SK-N-SH (cell line): ENCODE measurements around the gene CLDN19. TPM values are rescaled to one million over a fixed set of nuclear protein-coding genes. Genes with fewer than 3 reads are reported as not detected.

ENCODE experiments used
- CTCF ChIA-PET: fragments of 300-600, 350-600 bp; formaldehyde crosslinking; extraction: SDS; loops from one replicate; lab custom pipeline; 2021; lab: Yijun Ruan, JAX
- POLR2A ChIA-PET: fragments of 350-600 bp; sonication (Branson Sonifier 250); formaldehyde crosslinking; extraction: SDS; loops from one replicate; lab custom pipeline; 2020; ENCODE audit warnings: antibody characterized with exemption, inconsistent platforms; lab: Yijun Ruan, JAX
- DNase-seq: peaks from one replicate; pipeline ENCODE4 v3.0.0; 2012
- H2AFZ ChIP-seq: fragments of 200-600 bp; sonication (generic); 2 replicates; pipeline ENCODE4 v1.8.1; 2016; ENCODE audit warnings: antibody characterized with exemption, mild to moderate bottlenecking, low read depth
- H3F3A ChIP-seq: fragments of 200-600 bp; sonication (generic); replicated peaks from 2 replicates; pipeline ENCODE3; 2016; ENCODE audit warnings: antibody characterized with exemption, mild to moderate bottlenecking; ENCODE audit not compliant: insufficient read depth
- H3K27ac ChIP-seq, 2 experiments: fragments of 200-500 bp in 1 of 2; fragments of 200-600 bp in 1 of 2; sonication (Bioruptor generic) in 1 of 2; sonication (generic), shearing (Covaris generic) in 1 of 2; 2 replicates each; pipeline versions ENCODE4 v1.5.1 to v1.6.1; 2014 to 2016; ENCODE audit warnings: low read depth in 2 of 2, inconsistent platforms in 1 of 2, low read length in 1 of 2, mild to moderate bottlenecking in 1 of 2, mixed read lengths in 1 of 2
- H3K27me3 ChIP-seq: fragments of 200-600 bp; sonication (generic), shearing (Covaris generic); 2 replicates; pipeline ENCODE4 v1.6.1; 2016; ENCODE audit warnings: mixed run types; ENCODE audit not compliant: insufficient read depth
- H3K36me3 ChIP-seq, 2 experiments: fragments of 200-500 bp in 1 of 2; fragments of 200-600 bp in 1 of 2; sonication (Bioruptor generic) in 1 of 2; sonication (generic) in 1 of 2; replicated peaks in 1 of 2; 2 replicates each; pipeline versions ENCODE3 to v1.5.1; 2014 to 2016; ENCODE audit warnings: low read length in 1 of 2, mild to moderate bottlenecking in 1 of 2; ENCODE audit not compliant: insufficient read depth in 2 of 2, control insufficient read depth in 1 of 2
- H3K4me1 ChIP-seq, 2 experiments: fragments of 200-500 bp in 1 of 2; fragments of 200-600 bp in 1 of 2; sonication (Bioruptor generic) in 1 of 2; sonication (generic), shearing (Covaris generic) in 1 of 2; 2 replicates each; pipeline versions ENCODE4 v1.5.1 to v1.6.1; 2014 to 2016; ENCODE audit warnings: low read depth in 1 of 2, low read length in 1 of 2, mixed run types in 1 of 2; ENCODE audit not compliant: insufficient read depth in 2 of 2, control insufficient read depth in 1 of 2
- H3K4me2 ChIP-seq: fragments of 200-600 bp; sonication (generic), shearing (Covaris generic); 2 replicates; pipeline ENCODE4 v1.6.1; 2017; ENCODE audit warnings: mixed run types
- H3K4me3 ChIP-seq, 2 experiments: fragments of 200-500 bp in 1 of 2; fragments of 200-600 bp in 1 of 2; sonication (Bioruptor generic) in 1 of 2; sonication (generic), shearing (Covaris generic) in 1 of 2; 2 replicates each; pipeline versions ENCODE4 v1.5.1 to v1.8.1; 2014 to 2016; ENCODE audit warnings: low read depth in 2 of 2, inconsistent platforms in 1 of 2, low read length in 1 of 2, mild to moderate bottlenecking in 1 of 2, mixed read lengths in 1 of 2, moderate library complexity in 1 of 2
- H3K79me2 ChIP-seq: fragments of 200-600 bp; sonication (generic); 2 replicates; pipeline ENCODE4 v1.8.1; 2017; ENCODE audit warnings: mild to moderate bottlenecking; ENCODE audit not compliant: insufficient read depth
- H3K9ac ChIP-seq: fragments of 200-600 bp; sonication (generic); 2 replicates; pipeline ENCODE4 v1.6.1; 2017; ENCODE audit warnings: mixed run types
- H3K9me2 ChIP-seq: fragments of 200-600 bp; sonication (generic); 2 replicates; pipeline ENCODE4 v1.6.1; 2017; ENCODE audit warnings: mixed run types
- H3K9me3 ChIP-seq: fragments of 200-600 bp; sonication (generic); 2 replicates; pipeline ENCODE4 v1.6.1; 2017; ENCODE audit warnings: mixed run types, mild to moderate bottlenecking, moderate library complexity
- H4K20me1 ChIP-seq: fragments of 200-600 bp; sonication (generic); 2 replicates; pipeline ENCODE4 v1.6.1; 2017; ENCODE audit warnings: mild to moderate bottlenecking, mixed run types; ENCODE audit not compliant: insufficient read depth
- CHD2 ChIP-seq: fragments of 150-350 bp; IDR thresholded peaks from 2 replicates; pipeline ENCODE4 v1.6.1; 2018; ENCODE audit warnings: low read length; ENCODE audit not compliant: partially characterized antibody
- ELF1 ChIP-seq: IDR thresholded peaks from 2 replicates; pipeline ENCODE4 v1.4.0; 2012
- EP300 ChIP-seq, 2 experiments: IDR thresholded peaks; 2 replicates each; pipeline versions ENCODE4 v1.4.0 to v1.6.1; 2012; ENCODE audit warnings: borderline replicate concordance in 1 of 2, low read depth in 1 of 2, low read length in 1 of 2
- FOSL2 ChIP-seq: IDR thresholded peaks from 2 replicates; pipeline ENCODE4 v1.4.0; 2012; ENCODE audit warnings: low read depth, mild to moderate bottlenecking, moderate library complexity, borderline replicate concordance
- FOXM1 ChIP-seq: IDR thresholded peaks from 2 replicates; pipeline ENCODE4 v1.4.0; 2012; ENCODE audit warnings: low read depth, mild to moderate bottlenecking
- MXI1 ChIP-seq: IDR thresholded peaks from 2 replicates; pipeline ENCODE4 v1.6.1; 2012; ENCODE audit warnings: mild to moderate bottlenecking, low read depth, low read length, improper control_type of control experiment
- NFIC ChIP-seq: IDR thresholded peaks from 2 replicates; pipeline ENCODE4 v1.4.0; 2012; ENCODE audit warnings: borderline replicate concordance
- RFX5 ChIP-seq: IDR thresholded peaks from 2 replicates; pipeline ENCODE4 v1.6.1; 2012; ENCODE audit warnings: mild to moderate bottlenecking, improper control_type of control experiment, low read length
- SMC3 ChIP-seq: IDR thresholded peaks from 2 replicates; pipeline ENCODE4 v1.6.1; 2012; ENCODE audit warnings: low read depth, low read length, improper control_type of control experiment
- TEAD4 ChIP-seq: IDR thresholded peaks from 2 replicates; pipeline ENCODE4 v1.4.0; 2012; ENCODE audit warnings: mild to moderate bottlenecking, borderline replicate concordance; ENCODE audit not compliant: insufficient read depth
- USF1 ChIP-seq: IDR thresholded peaks from 2 replicates; pipeline ENCODE4 v1.4.0; 2012; ENCODE audit warnings: low read depth, borderline replicate concordance
- WGBS: methylation state at CpG from one replicate; pipeline ENCODE4 v1.1.6; 2017; ENCODE audit warnings: low lambda C conversion rate; 5-methylcytosine and 5-hydroxymethylcytosine counted together
- polyA plus RNA-seq, 3 experiments: library from polyadenylated mRNA; depleted of rRNA; stranded (reverse); fragments of >200 nt; gene quantifications; 2 replicates each; pipeline ENCODE4 v1.2.3, GENCODE V29; 2012

The CLDN19 gene
- polyA plus RNA-seq, 1 of the 3 experiments (the other 2 are of a cell fraction): not detected

GRCh38 chr1:42733415-42734200, 6.4 kb downstream of the CLDN19 start:
- no peak overlapping the region for H3K27ac ChIP-seq
- H3K9ac ChIP-seq: no peak overlapping the region
- no peaks in the 10 kb centered on the region for H3K27me3 ChIP-seq
- ChIA-PET POLR2A (no interaction called here), CTCF (interaction anchor here (1.2 to 1.5 kb wide), 2 partner anchors 14 to 155 kb away, joined by 4 to 5 read pairs; no protein-coding TSS in a partner anchor)
- peak; percentile 1 for DNase-seq
- H3K4me2 ChIP-seq: no peak overlapping the region
- no peaks in the 10 kb centered on the region for H3K36me3 ChIP-seq
- H2AFZ ChIP-seq: no peak overlapping the region
- H3K4me3 ChIP-seq: no peak overlapping the region
- no peaks in the 10 kb centered on the region for H3K9me3 ChIP-seq
- WGBS: 85% methylated on average over 7 of the region's 12 CpGs
- H3F3A ChIP-seq: no peaks in the 10 kb centered on the region
- H4K20me1 ChIP-seq: no peaks in the 10 kb centered on the region
- H3K79me2 ChIP-seq: no peaks in the 10 kb centered on the region
- H3K9me2 ChIP-seq: no peaks in the 10 kb centered on the region
- TF ChIP-seq ELF1 (no peak), FOXM1 (no peak), MXI1 (no peak), SMC3 (no peak), FOSL2 (no peak), RFX5 (no peak)
- H3K4me1 ChIP-seq: peaks cover 0 to 6% of the 10 kb centered on the region in 2 experiments; a peak in 1 of 4 replicates

- Histone ChIP-seq H3K4me1 (peaks cover 0 to 6% of the 10 kb centered on the region in 2 experiments; a peak in 1 of 4 replicates), H3K27me3 (no peaks in the 10 kb centered on the region)
- DNase-seq: peak; percentile 3
- CTCF ChIA-PET: interaction anchor here (1.5 kb wide), 2 partner anchors 12 to 13 kb away, joined by 3 to 4 read pairs; no protein-coding TSS in a partner anchor
- TF ChIP-seq USF1: no peak
- TF ChIP-seq TEAD4: no peak
- TF ChIP-seq NFIC: no peak
- no peak for TF ChIP-seq CHD2
- no peak for TF ChIP-seq RFX5
- no peak for TF ChIP-seq SMC3
- no peak for TF ChIP-seq EP300 (IDR thresholded peaks at IDR 0.05; ENCODE audit: borderline replicate concordance in 1 of 2, low read depth in 1 of 2, low read length in 1 of 2)
- TF ChIP-seq, all 33 proteins: peak for 0
- POLR2A ChIA-PET: no interaction called here
- no peak overlapping the region for H2AFZ ChIP-seq
- H3F3A ChIP-seq: no peaks in the 10 kb centered on the region
- H3K9ac ChIP-seq: no peak overlapping the region
- H3K4me3 ChIP-seq: no peak overlapping the region
- H3K4me2 ChIP-seq: no peak overlapping the region
- H4K20me1 ChIP-seq: no peaks in the 10 kb centered on the region
- no peak overlapping the region for H3K27ac ChIP-seq
- no peaks in the 10 kb centered on the region for H3K9me2 ChIP-seq
- no peaks in the 10 kb centered on the region for H3K9me3 ChIP-seq
- H3K79me2 ChIP-seq: no peaks in the 10 kb centered on the region
- H3K36me3 ChIP-seq: no peaks in the 10 kb centered on the region
- WGBS: 83% methylated on average over 10 of the region's 10 CpGs
These were observed 7.8 kb downstream of the CLDN19 start for GRCh38 chr1:42732126-42732680.
